IMR-90 (cell line): ENCODE data around the gene FGGY. TPM values are rescaled to one million over a fixed set of nuclear protein-coding genes. Genes with fewer than 3 reads are reported as not detected.
"Not testable (repeated sequence)": the region's sequence is repeated elsewhere in the genome, so short reads cannot be mapped to it uniquely, and the experiment has no call there.

ENCODE experiments used
- ATAC-seq: fragments of 200-7000 bp; cut with Tn5 transposase; 2 replicates; pipeline ENCODE4 v1.9.1; 2020; ENCODE audit warnings: low read depth, mild to moderate bottlenecking, moderate library complexity
- BruUV-seq: library from RNA; stranded (reverse); fragments of 400-500 nt; replicated peaks from 2 replicates; lab custom pipeline; 2021; lab: Mats Ljungman, UMichigan
- CTCF ChIA-PET: fragments of 300-600 bp; formaldehyde crosslinking; extraction: SDS; loops from one replicate; lab custom pipeline; 2021; ENCODE audit warnings: antibody characterized with exemption; lab: Yijun Ruan, JAX
- POLR2A ChIA-PET: fragments of 300-600 bp; sonication (Branson Sonifier 250); formaldehyde crosslinking; loops from one replicate; lab custom pipeline; 2022; ENCODE audit warnings: antibody characterized with exemption; ENCODE audit not compliant: unreplicated experiment; lab: Charles Lee
- DNase-seq: peaks from one replicate; pipeline ENCODE4 v3.0.0; 2013
- H2AFZ ChIP-seq: replicated peaks from 2 replicates; pipeline ENCODE3; 2013; ENCODE audit warnings: low read length, mild to moderate bottlenecking; ENCODE audit not compliant: poor library complexity
- H2AK5ac ChIP-seq: 2 replicates; pipeline ENCODE4 v1.6.1; 2013; ENCODE audit warnings: low read depth, low read length, inconsistent platforms
- H2AK9ac ChIP-seq: replicated peaks from 2 replicates; pipeline ENCODE3; 2013; ENCODE audit warnings: mild to moderate bottlenecking, low read depth, low read length, moderate library complexity; ENCODE audit not compliant: poor library complexity
- H2BK120ac ChIP-seq: 2 replicates; pipeline ENCODE4 v1.6.1; 2013; ENCODE audit warnings: low read depth, low read length, inconsistent platforms
- H2BK15ac ChIP-seq: 3 replicates; pipeline ENCODE4 v1.6.1; 2013; ENCODE audit warnings: low read depth, low read length, inconsistent platforms
- H2BK20ac ChIP-seq: 2 replicates; pipeline ENCODE4 v1.6.1; 2013; ENCODE audit warnings: low read depth, mild to moderate bottlenecking, inconsistent platforms, low read length, moderate library complexity
- H2BK5ac ChIP-seq: 2 replicates; pipeline ENCODE4 v1.6.1; 2013; ENCODE audit warnings: mild to moderate bottlenecking, low read depth, low read length, inconsistent platforms; ENCODE audit not compliant: poor library complexity, severe bottlenecking
- H3K14ac ChIP-seq: replicated peaks from 2 replicates; pipeline ENCODE4 v1.6.1; 2013; ENCODE audit warnings: low read depth, low read length, inconsistent platforms
- H3K18ac ChIP-seq: 2 replicates; pipeline ENCODE4 v1.6.1; 2013; ENCODE audit warnings: low read depth, low read length, control low read depth
- H3K23ac ChIP-seq: 2 replicates; pipeline ENCODE4 v1.6.1; 2013; ENCODE audit warnings: low read depth, low read length, inconsistent platforms
- H3K27ac ChIP-seq: 2 replicates; pipeline ENCODE4 v1.5.1; 2013; ENCODE audit warnings: mild to moderate bottlenecking, control low read depth, low read length; ENCODE audit not compliant: insufficient read depth
- H3K27me3 ChIP-seq: 2 replicates; pipeline ENCODE4 v1.6.1; 2013; ENCODE audit warnings: low read length; ENCODE audit not compliant: control insufficient read depth, insufficient read depth
- H3K36me3 ChIP-seq: 2 replicates; pipeline ENCODE4 v1.6.1; 2013; ENCODE audit warnings: low read length, mixed read lengths; ENCODE audit not compliant: control insufficient read depth, insufficient read depth
- H3K4ac ChIP-seq: 2 replicates; pipeline ENCODE4 v1.6.1; 2013; ENCODE audit warnings: low read depth, low read length, inconsistent platforms
- H3K4me1 ChIP-seq: 2 replicates; pipeline ENCODE4 v1.6.1; 2013; ENCODE audit warnings: low read length, mixed read lengths; ENCODE audit not compliant: control insufficient read depth, insufficient read depth
- H3K4me2 ChIP-seq: 2 replicates; pipeline ENCODE4 v1.6.1; 2013; ENCODE audit warnings: low read depth, mild to moderate bottlenecking, control low read depth, low read length, moderate library complexity
- H3K4me3 ChIP-seq: 2 replicates; pipeline ENCODE4 v1.5.1; 2013; ENCODE audit warnings: low read depth, mild to moderate bottlenecking, control low read depth, low read length, moderate library complexity; ENCODE audit not compliant: insufficient read depth
- H3K56ac ChIP-seq: 2 replicates; pipeline ENCODE4 v1.6.1; 2013; ENCODE audit warnings: low read length, inconsistent platforms; ENCODE audit not compliant: insufficient read depth; ENCODE audit errors: extremely low read depth
- H3K79me1 ChIP-seq, 2 experiments: 2 replicates each; pipeline ENCODE4 v1.6.1; 2013; ENCODE audit warnings: low read length in 2 of 2, inconsistent platforms in 1 of 2, low read depth in 1 of 2
- H3K9ac ChIP-seq: 2 replicates; pipeline ENCODE4 v1.6.1; 2013; ENCODE audit warnings: low read depth, low read length, control low read depth
- H3K9me1 ChIP-seq: 2 replicates; pipeline ENCODE4 v1.6.1; 2013; ENCODE audit warnings: low read length, inconsistent platforms; ENCODE audit not compliant: insufficient read depth
- H3K9me3 ChIP-seq: 2 replicates; pipeline ENCODE4 v1.6.1; 2013; ENCODE audit warnings: low read length; ENCODE audit not compliant: control insufficient read depth, insufficient read depth
- H4K20me1 ChIP-seq: 2 replicates; pipeline ENCODE4 v1.6.1; 2013; ENCODE audit warnings: low read length, inconsistent platforms; ENCODE audit not compliant: insufficient read depth
- H4K5ac ChIP-seq: 2 replicates; pipeline ENCODE4 v1.6.1; 2013; ENCODE audit warnings: mild to moderate bottlenecking, low read depth, low read length, control low read depth
- H4K8ac ChIP-seq, 2 experiments: 2 replicates each; pipeline ENCODE4 v1.6.1; 2013; ENCODE audit warnings: low read depth in 2 of 2, low read length in 2 of 2, control low read depth in 1 of 2, inconsistent platforms in 1 of 2
- H4K91ac ChIP-seq: 2 replicates; pipeline ENCODE4 v1.6.1; 2013; ENCODE audit warnings: low read depth, low read length, inconsistent platforms; ENCODE audit not compliant: insufficient read depth
- WGBS, 2 experiments: methylation state at CpG; one replicate each; pipeline versions ENCODE4 v1.1.5 to v1.1.7; 2013; ENCODE audit warnings: missing lambda C conversion rate in 2 of 2; ENCODE audit not compliant: insufficient read length in 1 of 2; ENCODE audit errors: extremely low coverage in 2 of 2; 5-methylcytosine and 5-hydroxymethylcytosine counted together
- dilution Hi-C: fragments of 300-500 bp; cut with HindIII; formaldehyde crosslinking; loops from one replicate; pipeline ENCODE4 v1.14.3; 2018; ENCODE audit warnings: low sequenced_read_pairs; ENCODE audit not compliant: unreplicated experiment
- in situ Hi-C: fragments of 300-500 bp; cut with MboI; formaldehyde crosslinking; loops from 3 replicates; pipeline ENCODE4 v1.14.3; 2019; ENCODE audit warnings: low sequenced_read_pairs, inconsistent platforms, mixed read lengths
- intact Hi-C: fragments of 100-400 bp; cut with micrococcal nuclease; formaldehyde crosslinking; loops from 2 replicates; pipeline ENCODE4 v1.10.0; 2022
- polyA plus RNA-seq, 3 experiments: library from polyadenylated mRNA; depleted of rRNA; stranded (reverse); fragments of >200 nt; gene quantifications; 2 replicates each; pipeline ENCODE4 v1.2.3, GENCODE V29; 2012; ENCODE audit warnings: low replicate concordance in 1 of 3
- total RNA-seq: library from RNA; depleted of rRNA; stranded (reverse); fragments of >200 nt; gene quantifications from 2 replicates; pipeline ENCODE4 v1.2.3, GENCODE V29; 2012

The FGGY gene
- total and polyA plus RNA-seq, 2 of the 4 experiments (the other 2 are of a cell fraction) = 5.6 to 14.0 TPM

DNA sequence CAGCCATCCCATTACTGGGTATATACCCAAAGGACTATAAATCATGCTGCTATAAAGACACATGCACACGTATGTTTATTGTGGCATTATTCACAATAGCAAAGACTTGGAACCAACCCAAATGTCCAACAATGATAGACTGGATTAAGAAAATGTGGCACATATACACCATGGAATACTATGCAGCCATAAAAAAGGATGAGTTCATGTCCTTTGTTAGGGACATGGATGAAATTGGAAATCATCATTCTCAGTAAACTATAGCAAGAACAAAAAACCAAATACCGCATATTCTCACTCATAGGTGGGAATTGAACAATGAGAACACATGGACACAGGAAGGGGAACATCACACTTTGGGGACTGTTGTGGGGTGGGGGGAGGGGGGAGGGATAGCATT lies 241.6 kb downstream of the FGGY start:
- H3K4me2 ChIP-seq, CTCF ChIA-PET, H3K9me1 ChIP-seq, H3K4me1 ChIP-seq, ATAC-seq, H2AFZ ChIP-seq, intact Hi-C loops, POLR2A ChIA-PET, DNase-seq, H3K23ac ChIP-seq, H3K56ac ChIP-seq, H4K20me1 ChIP-seq, H3K27me3 ChIP-seq, H3K9ac ChIP-seq, H3K9me3 ChIP-seq, H4K91ac ChIP-seq, H3K14ac ChIP-seq, H2AK5ac ChIP-seq, H3K79me1 ChIP-seq, BruUV-seq, H3K4ac ChIP-seq, H3K18ac ChIP-seq, H2BK15ac ChIP-seq, H2BK120ac ChIP-seq, H3K27ac ChIP-seq, H3K4me3 ChIP-seq, in situ Hi-C loops, H3K36me3 ChIP-seq, H2AK9ac ChIP-seq, H4K5ac ChIP-seq, H4K8ac ChIP-seq, dilution Hi-C loops, H2BK5ac ChIP-seq, H2BK20ac ChIP-seq: not testable (repeated sequence)
- WGBS, 2 experiments = no CpG with 5 or more reads among the region's 2 CpGs
